D721Med (cell line): ENCODE results near the gene OR52K1.

Source experiments
- DNase-seq: peaks from one replicate; pipeline ENCODE4 v3.0.0; 2011; ENCODE audit warnings: low spot score; ENCODE audit not compliant: insufficient read length
- FAIRE-seq: peaks from 2 replicates; lab custom pipeline; 2011; peaks lifted over from hg19 to GRCh38; lab: Jason Lieb, UNC
- TF ChIP-seq, protein P1 (sequence below): IDR thresholded peaks from 2 replicates; pipeline ENCODE4 v1.5.1; 2012; ENCODE audit warnings: mild to moderate bottlenecking, control low read depth; ENCODE audit not compliant: insufficient read depth; ENCODE audit errors: missing control alignments

Gene OR52K1

DNA sequence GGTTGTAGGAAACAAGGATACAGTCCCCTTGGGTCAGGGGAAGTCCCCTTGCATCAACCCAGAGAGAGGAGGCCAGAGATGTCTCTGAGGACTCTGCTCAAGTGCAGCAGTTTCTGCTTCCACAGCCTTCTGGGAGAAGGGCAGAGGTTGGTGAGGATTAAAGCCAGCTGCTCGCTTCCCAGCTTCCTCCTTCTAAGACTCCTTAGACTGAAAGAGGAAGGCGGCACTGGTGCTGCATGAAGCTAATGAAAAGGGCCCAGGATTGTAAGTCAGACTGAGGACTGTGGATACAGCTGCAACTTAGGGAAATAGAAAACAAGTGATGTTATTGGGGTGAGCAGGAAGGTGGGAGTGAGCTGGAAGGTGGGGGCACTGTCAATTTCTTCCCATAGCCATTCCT is at the start of gene OR52K1:
Gene OR52K1, plus strand, starts transcription at position 202 of the 400 bp plus-strand sequence. CDS start 6,255 bp downstream, outside the sequence.
- DNase-seq (no peak), FAIRE-seq (no peak)
- TF ChIP-seq, protein P1, sequence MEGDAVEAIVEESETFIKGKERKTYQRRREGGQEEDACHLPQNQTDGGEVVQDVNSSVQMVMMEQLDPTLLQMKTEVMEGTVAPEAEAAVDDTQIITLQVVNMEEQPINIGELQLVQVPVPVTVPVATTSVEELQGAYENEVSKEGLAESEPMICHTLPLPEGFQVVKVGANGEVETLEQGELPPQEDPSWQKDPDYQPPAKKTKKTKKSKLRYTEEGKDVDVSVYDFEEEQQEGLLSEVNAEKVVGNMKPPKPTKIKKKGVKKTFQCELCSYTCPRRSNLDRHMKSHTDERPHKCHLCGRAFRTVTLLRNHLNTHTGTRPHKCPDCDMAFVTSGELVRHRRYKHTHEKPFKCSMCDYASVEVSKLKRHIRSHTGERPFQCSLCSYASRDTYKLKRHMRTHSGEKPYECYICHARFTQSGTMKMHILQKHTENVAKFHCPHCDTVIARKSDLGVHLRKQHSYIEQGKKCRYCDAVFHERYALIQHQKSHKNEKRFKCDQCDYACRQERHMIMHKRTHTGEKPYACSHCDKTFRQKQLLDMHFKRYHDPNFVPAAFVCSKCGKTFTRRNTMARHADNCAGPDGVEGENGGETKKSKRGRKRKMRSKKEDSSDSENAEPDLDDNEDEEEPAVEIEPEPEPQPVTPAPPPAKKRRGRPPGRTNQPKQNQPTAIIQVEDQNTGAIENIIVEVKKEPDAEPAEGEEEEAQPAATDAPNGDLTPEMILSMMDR, result no peak

DNA sequence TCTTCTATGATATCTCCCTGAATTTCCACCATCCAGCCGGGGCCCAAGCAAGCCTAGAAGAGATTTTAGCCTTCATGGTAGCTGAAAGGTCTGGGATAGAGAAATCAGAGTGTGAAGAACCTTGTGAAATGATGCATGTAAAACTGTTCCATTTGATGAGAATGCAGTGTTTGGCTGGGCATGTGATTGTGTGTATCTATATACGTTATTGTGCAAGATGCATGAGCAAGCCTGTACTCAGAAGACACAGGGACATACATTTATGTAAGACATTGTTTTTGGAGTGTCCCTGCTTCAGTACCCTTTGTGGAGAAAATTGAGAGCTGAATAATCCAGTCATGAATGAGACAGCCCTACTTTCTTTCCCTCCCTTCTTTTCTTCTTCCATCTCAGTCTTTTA is 48.6 kb upstream of the OR52K1 start:
- DNase-seq (no peak), FAIRE-seq (no peak)
- TF ChIP-seq, protein P1, result no peak

- DNase-seq, result no peak
- TF ChIP-seq, protein P1, result no peak
- FAIRE-seq, result no peak
These were observed 46.0 kb upstream of the OR52K1 start for GRCh38 chr11:4436411-4436810.

DNA sequence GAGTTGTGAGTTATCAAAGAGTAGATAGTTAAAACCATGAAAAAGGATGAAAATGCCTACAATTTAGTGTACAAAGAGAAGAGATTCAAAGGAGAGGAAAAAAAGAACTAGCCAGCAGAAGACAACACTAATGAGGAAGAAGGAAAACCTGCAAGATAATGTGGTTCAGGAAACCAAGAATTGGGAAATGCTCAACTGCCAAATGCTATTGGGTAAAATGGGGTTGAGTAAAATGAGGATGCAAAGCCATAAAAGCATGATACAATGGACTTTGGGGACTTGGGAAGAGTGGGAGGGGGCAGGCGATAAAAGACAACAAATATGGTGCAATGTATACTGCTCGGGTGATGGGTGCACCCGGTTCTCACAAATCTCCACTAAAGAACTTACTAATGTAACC is 40.9 kb upstream of the OR52K1 start:
- DNase-seq (no peak), FAIRE-seq (no peak)
- TF ChIP-seq, protein P1, result no peak

GRCh38 chr11:4443232-4443891 is 39.1 kb upstream of the OR52K1 start:
- FAIRE-seq, result no peak
- TF ChIP-seq, protein P1, result no peak
- DNase-seq, result no peak

GRCh38 chr11:4448995-4449394 is 33.5 kb upstream of the OR52K1 start, which contains the start of gene OR52K2:
Gene OR52K2 (plus strand): TSS chr11:4449295. CDS start chr11:4449340, 45 bp downstream.
- no peak for FAIRE-seq
- DNase-seq, result no peak

More at GRCh38 chr11:4448995-4449394, 33.5 kb upstream of the OR52K1 start, which contains the start of gene OR52K2:
- TF ChIP-seq, protein P1, result no peak
